ENCODE measurements around the gene BBS12. TPM values are rescaled to one million over a fixed set of nuclear protein-coding genes. Genes with fewer than 3 reads are reported as not detected.
A peak's percentile ranks its signal among the peaks of the same experiment; 100 is the strongest.

BBS12 gene
- 3.5 and 7.1 TPM in 2 replicates for total RNA-seq (2014; rRNA removed; shearing (Covaris generic))
- polyA plus RNA-seq (2016; fragmentation: Nextera tagmentation; extraction: Ambion mirVana) = 5.0 and 5.2 TPM in 2 replicates

DNA sequence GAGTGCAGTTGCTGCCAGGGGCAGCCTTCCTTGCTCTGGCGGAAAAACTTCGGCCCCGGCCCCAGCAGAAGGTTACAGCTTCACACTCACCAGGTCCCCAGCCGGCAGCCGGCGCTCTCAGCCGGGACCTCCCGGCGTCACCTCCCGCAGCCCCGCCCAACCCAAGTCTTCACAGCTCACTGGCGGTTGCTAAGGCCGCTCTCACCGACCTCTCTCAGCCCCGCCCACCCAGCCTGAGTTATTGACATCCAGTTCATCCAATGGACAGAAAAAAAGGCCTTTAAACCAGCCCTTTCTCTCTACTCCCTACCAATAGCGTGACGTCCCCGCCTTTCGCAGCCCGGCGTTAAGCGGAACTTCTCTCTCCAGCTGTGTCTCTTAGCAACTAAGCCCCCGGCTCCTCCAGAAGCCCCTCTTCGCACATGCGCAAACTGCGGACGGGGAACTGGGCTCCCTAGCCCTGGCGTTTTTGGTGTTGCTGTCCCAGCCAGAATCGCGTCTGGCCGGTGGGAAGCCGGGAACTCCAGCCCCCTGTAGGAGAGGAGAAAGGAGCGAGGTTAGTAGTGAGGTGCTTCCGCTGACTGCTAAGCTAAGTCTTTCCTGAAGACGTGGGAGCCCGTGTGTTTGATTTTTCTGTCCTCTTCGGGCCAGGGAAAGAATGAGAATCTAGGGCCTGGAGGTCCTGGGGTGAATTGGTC, at the start of gene BBS12:
TSS of gene BBS12 (plus strand) at position 376 of the 698 bp plus-strand sequence. CDS start 9,189 bp downstream, outside the sequence.
- peak within 1 kb of the TSS; percentile 95 for H3K9ac ChIP-seq
- TF ChIP-seq EZH2phosphoT487 (IDR thresholded peaks at IDR 0.05; ENCODE audit: insufficient read depth, low read depth) (no peak), EZH2 (IDR thresholded peaks at IDR 0.05; ENCODE audit: insufficient read depth, poor library complexity, severe bottlenecking) (no peak)
- H3K9me3 ChIP-seq (ENCODE audit: low read depth) = no peaks in the 10 kb centered on the region
- DNase-seq = peak; percentile 100
- peak within 1 kb of the TSS; percentile 97 for H3K27ac ChIP-seq
- WGBS, 2 experiments (ENCODE audit: low coverage in 1 of 2, low lambda C conversion rate in 2 of 2, missing lambda C conversion rate in 2 of 2) = 1% methylated on average over 37 of the region's 37 CpGs
- peak within 1 kb of the TSS; percentile 96 for H3K4me2 ChIP-seq (ENCODE audit: unreplicated experiment)
- in situ Hi-C loops (cut with MboI) = no loop called here
- peak within 1 kb of the TSS; percentile 98 for H3K4me3 ChIP-seq
- H3K4me1 ChIP-seq (ENCODE audit: insufficient read depth) = peaks cover 16% of the 10 kb centered on the region
- H3K36me3 ChIP-seq (ENCODE audit: low read depth) = no peaks in the 10 kb centered on the region
- H3K79me2 ChIP-seq (ENCODE audit: insufficient read depth) = peaks cover 48% of the 10 kb centered on the region
- H3F3A ChIP-seq (ENCODE audit: insufficient read depth) = peaks cover 19% of the 10 kb centered on the region; the same call in 1 of the 2 replicates
- no peaks in the 10 kb centered on the region for H3K27me3 ChIP-seq (replicated peaks; ENCODE audit: insufficient read depth)
- peak within 1 kb of the TSS; percentile 93 for H2AFZ ChIP-seq
- H3K9me2 ChIP-seq (ENCODE audit: insufficient read depth) = no peaks in the 10 kb centered on the region
- H4K20me1 ChIP-seq (ENCODE audit: insufficient read depth) = no peaks in the 10 kb centered on the region

DNA sequence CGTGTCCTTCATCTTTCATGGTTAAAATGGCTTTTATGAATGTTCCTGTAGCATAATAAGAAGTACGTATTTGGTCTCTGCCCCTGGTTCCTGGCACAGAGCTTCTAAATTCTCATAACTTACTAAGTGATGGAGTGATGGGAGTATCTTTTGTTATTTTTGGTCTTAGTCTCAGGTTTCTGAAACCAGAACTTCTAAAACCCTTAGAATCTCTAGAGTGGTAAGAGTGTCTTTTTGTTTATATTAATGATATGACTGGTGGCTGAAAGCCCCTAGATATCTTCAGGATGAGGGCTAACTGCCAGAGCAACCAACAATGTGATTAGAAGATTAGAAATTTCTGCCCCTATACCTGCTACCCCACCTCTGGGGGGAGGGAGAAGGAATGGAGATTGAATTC, 45.8 kb upstream of the BBS12 start:
- Histone ChIP-seq H3K9ac (no peak overlapping the region), H3K4me1 (ENCODE audit: insufficient read depth) (0 out of 2 replicates have a peak, but pooled peaks cover 5% of the 10 kb centered on the region), H3F3A (ENCODE audit: insufficient read depth) (no peaks in the 10 kb centered on the region), H3K9me2 (ENCODE audit: insufficient read depth) (no peaks in the 10 kb centered on the region), H3K36me3 (ENCODE audit: low read depth) (no peaks in the 10 kb centered on the region), H3K27me3 (replicated peaks; ENCODE audit: insufficient read depth) (no peaks in the 10 kb centered on the region), H3K9me3 (ENCODE audit: low read depth) (no peaks in the 10 kb centered on the region), H4K20me1 (ENCODE audit: insufficient read depth) (no peaks in the 10 kb centered on the region), H3K4me3 (no peak overlapping the region), H3K79me2 (ENCODE audit: insufficient read depth) (no peaks in the 10 kb centered on the region), H2AFZ (no peak overlapping the region), H3K4me2 (ENCODE audit: unreplicated experiment) (no peak overlapping the region), H3K27ac (no peak overlapping the region)
- no peak for DNase-seq
- in situ Hi-C loops (cut with MboI) = no loop called here
- WGBS, 2 experiments (ENCODE audit: low coverage in 1 of 2, low lambda C conversion rate in 2 of 2, missing lambda C conversion rate in 2 of 2) = 92 to 96% methylated on average over 2 of the region's 2 CpGs
- TF ChIP-seq EZH2 (IDR thresholded peaks at IDR 0.05; ENCODE audit: insufficient read depth, poor library complexity, severe bottlenecking) = no peak
- no peak for TF ChIP-seq EZH2phosphoT487 (IDR thresholded peaks at IDR 0.05; ENCODE audit: insufficient read depth, low read depth)

DNA sequence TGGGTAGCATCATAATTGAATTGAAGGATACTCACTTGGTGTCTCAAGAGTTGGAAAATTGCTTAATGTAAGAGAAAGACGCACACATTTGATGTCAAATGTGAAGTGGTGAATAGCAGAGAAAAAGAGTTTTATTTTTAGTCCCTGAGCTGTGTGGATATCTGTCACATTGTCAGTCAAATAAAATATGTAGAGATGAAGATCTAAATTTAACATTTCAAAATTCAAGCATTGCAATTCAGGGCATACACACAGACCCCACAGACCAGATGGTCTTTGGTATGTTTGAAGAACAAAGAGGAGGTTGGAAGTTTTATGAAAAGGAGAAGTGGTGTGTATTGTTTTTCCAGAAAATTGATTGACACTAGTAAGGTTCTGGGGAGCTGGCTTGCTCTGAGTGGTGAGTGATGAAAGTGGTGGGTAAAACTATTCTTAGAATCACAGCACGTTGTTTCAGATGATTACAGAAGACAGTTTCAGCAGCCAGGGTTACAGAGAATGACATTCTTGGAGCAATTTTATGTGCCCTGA, 44.9 kb upstream of the BBS12 start:
- Histone ChIP-seq H3K4me3 (no peak overlapping the region), H3K9ac (no peak overlapping the region), H3F3A (ENCODE audit: insufficient read depth) (no peaks in the 10 kb centered on the region), H3K9me3 (ENCODE audit: low read depth) (no peaks in the 10 kb centered on the region), H4K20me1 (ENCODE audit: insufficient read depth) (no peaks in the 10 kb centered on the region), H3K79me2 (ENCODE audit: insufficient read depth) (no peaks in the 10 kb centered on the region), H3K27ac (no peak overlapping the region), H3K4me1 (ENCODE audit: insufficient read depth) (0 out of 2 replicates have a peak, but pooled peaks cover 5% of the 10 kb centered on the region), H3K36me3 (ENCODE audit: low read depth) (no peaks in the 10 kb centered on the region), H3K9me2 (ENCODE audit: insufficient read depth) (no peaks in the 10 kb centered on the region), H3K27me3 (replicated peaks; ENCODE audit: insufficient read depth) (no peaks in the 10 kb centered on the region), H2AFZ (peak overlapping the region; percentile 66; the same call in 1 of the 2 replicates), H3K4me2 (ENCODE audit: unreplicated experiment) (no peak overlapping the region)
- 50 to 53% methylated on average over 2 of the region's 2 CpGs for WGBS, 2 experiments (ENCODE audit: low coverage in 1 of 2, low lambda C conversion rate in 2 of 2, missing lambda C conversion rate in 2 of 2)
- TF ChIP-seq EZH2 (IDR thresholded peaks at IDR 0.05; ENCODE audit: insufficient read depth, poor library complexity, severe bottlenecking) = no peak
- TF ChIP-seq EZH2phosphoT487 (IDR thresholded peaks at IDR 0.05; ENCODE audit: insufficient read depth, low read depth) = no peak
- DNase-seq = no peak
- in situ Hi-C loops (cut with MboI) = no loop called here

DNA sequence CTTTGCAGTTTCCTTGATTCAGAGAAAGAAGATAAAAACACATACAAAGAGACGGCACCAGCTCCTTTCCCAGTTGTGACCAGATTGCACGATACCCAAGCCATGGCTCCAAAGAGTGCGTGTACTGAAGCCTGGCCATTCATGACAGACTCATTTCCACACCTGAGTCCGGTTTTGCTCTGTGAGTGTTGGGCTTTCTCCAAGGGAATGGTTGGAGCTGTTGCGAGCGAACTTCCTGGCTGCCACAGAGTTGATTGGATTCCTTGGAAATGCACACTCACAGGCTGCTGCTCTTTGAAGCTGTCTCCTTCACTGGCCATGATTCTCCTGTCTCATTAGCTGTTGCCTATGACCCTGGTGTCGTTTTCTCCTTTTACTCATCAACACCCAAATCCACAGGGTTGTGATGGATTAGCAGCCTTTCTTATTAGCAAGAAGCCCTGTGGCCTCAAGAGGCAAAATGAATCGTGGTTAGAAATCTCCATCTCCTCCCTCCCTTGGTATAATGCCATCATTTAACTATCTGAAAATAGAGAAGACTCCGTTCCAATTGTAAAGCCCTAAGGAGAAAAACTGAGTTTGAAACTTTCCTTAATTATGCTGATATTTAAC, 43.9 kb upstream of the BBS12 start:
- 47 to 53% methylated on average over 9 of the region's 9 CpGs for WGBS, 2 experiments (ENCODE audit: low coverage in 1 of 2, low lambda C conversion rate in 2 of 2, missing lambda C conversion rate in 2 of 2)
- peak overlapping the region; percentile 19 for H3K4me3 ChIP-seq
- peak overlapping the region; percentile 66 for H2AFZ ChIP-seq
- no peak overlapping the region for H3K27ac ChIP-seq
- no peak overlapping the region for H3K9ac ChIP-seq
- H3K4me1 ChIP-seq (ENCODE audit: insufficient read depth) = peaks cover 13% of the 10 kb centered on the region
- H3K79me2 ChIP-seq (ENCODE audit: insufficient read depth) = no peaks in the 10 kb centered on the region
- DNase-seq = peak; percentile 20
- no peak for TF ChIP-seq EZH2 (IDR thresholded peaks at IDR 0.05; ENCODE audit: insufficient read depth, poor library complexity, severe bottlenecking)
- no peak for TF ChIP-seq EZH2phosphoT487 (IDR thresholded peaks at IDR 0.05; ENCODE audit: insufficient read depth, low read depth)
- no peaks in the 10 kb centered on the region for H4K20me1 ChIP-seq (ENCODE audit: insufficient read depth)
- H3K9me3 ChIP-seq (ENCODE audit: low read depth) = no peaks in the 10 kb centered on the region
- in situ Hi-C loops (cut with MboI) = no loop called here
- H3K36me3 ChIP-seq (ENCODE audit: low read depth) = no peaks in the 10 kb centered on the region
- H3K9me2 ChIP-seq (ENCODE audit: insufficient read depth) = no peaks in the 10 kb centered on the region
- H3F3A ChIP-seq (ENCODE audit: insufficient read depth) = no peaks in the 10 kb centered on the region; the same call in 1 of the 2 replicates
- no peaks in the 10 kb centered on the region for H3K27me3 ChIP-seq (replicated peaks; ENCODE audit: insufficient read depth)
- peak overlapping the region; percentile 46 for H3K4me2 ChIP-seq (ENCODE audit: unreplicated experiment)

Measured in GM23248 (cell line).